Measurements from ENCODE around the gene KLK14.
A peak's percentile ranks its signal among the peaks of the same experiment; 100 is the strongest.

KLK14 gene

GRCh38 chr19:51125421-51126075, 42.9 kb upstream of the KLK14 start:
- H3K4me3 ChIP-seq (replicated peaks; ENCODE audit: low read depth, low read length) = no peak overlapping the region
- DNase-seq (ENCODE audit: low read depth) = no peak
- no peak for TF ChIP-seq CTCF (IDR thresholded peaks at IDR 0.05; ENCODE audit: low read length, missing control alignments)

GRCh38 chr19:51124729-51125128, 42.0 kb upstream of the KLK14 start, which contains the start of gene SIGLEC9:
TSS of gene SIGLEC9 (plus strand) at chr19:51124906. CDS start at chr19:51124975, 69 bp downstream.
- no peak for DNase-seq (ENCODE audit: low read depth)
- TF ChIP-seq CTCF (IDR thresholded peaks at IDR 0.05; ENCODE audit: low read length, missing control alignments) = no peak
- no peak within 1 kb of the TSS for H3K4me3 ChIP-seq (replicated peaks; ENCODE audit: low read depth, low read length)

- no peak overlapping the region for H3K4me3 ChIP-seq (replicated peaks; ENCODE audit: low read depth, low read length)
- DNase-seq (ENCODE audit: low read depth) = no peak
These were observed 41.5 kb upstream of the KLK14 start for GRCh38 chr19:51124216-51124615.

GRCh38 chr19:51123802-51124201, 41.1 kb upstream of the KLK14 start:
- H3K4me3 ChIP-seq (replicated peaks; ENCODE audit: low read depth, low read length) = no peak overlapping the region
- no peak for TF ChIP-seq CTCF (IDR thresholded peaks at IDR 0.05; ENCODE audit: low read length, missing control alignments)
- DNase-seq (ENCODE audit: low read depth) = no peak

More at GRCh38 chr19:51124216-51124615, 41.5 kb upstream of the KLK14 start:
- no peak for TF ChIP-seq CTCF (IDR thresholded peaks at IDR 0.05; ENCODE audit: low read length, missing control alignments)

GRCh38 chr19:51123381-51123800, 40.7 kb upstream of the KLK14 start:
- no peak for DNase-seq (ENCODE audit: low read depth)
- TF ChIP-seq CTCF (IDR thresholded peaks at IDR 0.05; ENCODE audit: low read length, missing control alignments) = no peak

GRCh38 chr19:51122112-51122981, 39.7 kb upstream of the KLK14 start:
- DNase-seq (ENCODE audit: low read depth) = peak; percentile 59
- TF ChIP-seq CTCF (IDR thresholded peaks at IDR 0.05; ENCODE audit: low read length, missing control alignments) = no peak
- H3K4me3 ChIP-seq (replicated peaks; ENCODE audit: low read depth, low read length) = peak overlapping the region; percentile 12

More at GRCh38 chr19:51123381-51123800, 40.7 kb upstream of the KLK14 start:
- no peak overlapping the region for H3K4me3 ChIP-seq (replicated peaks; ENCODE audit: low read depth, low read length)

Data from fibroblast of pulmonary artery (primary cell).